Osteoblast (primary cell): ENCODE measurements around the gene AIDA. TPM values are rescaled to one million over a fixed set of nuclear protein-coding genes. Genes with fewer than 3 reads are reported as not detected.

ENCODE experiments used
- DNase-seq: peaks from one replicate; pipeline ENCODE4 v3.0.0; 2011; ENCODE audit warnings: low spot score, mixed read lengths; ENCODE audit not compliant: insufficient read length; ENCODE audit errors: missing footprints
- H2AFZ ChIP-seq: 2 replicates; pipeline ENCODE4 v1.6.0; 2011; ENCODE audit warnings: mild to moderate bottlenecking, low read length
- H3K27ac ChIP-seq: 2 replicates; pipeline ENCODE4 v1.5.1; 2011; ENCODE audit warnings: mild to moderate bottlenecking, low read depth, low read length, moderate library complexity
- H3K27me3 ChIP-seq: 2 replicates; pipeline ENCODE4 v1.6.0; 2012; ENCODE audit warnings: mild to moderate bottlenecking, control low read depth, inconsistent platforms, low read length, moderate library complexity; ENCODE audit not compliant: insufficient read depth
- H3K36me3 ChIP-seq: 2 replicates; pipeline ENCODE4 v1.5.1; 2011; ENCODE audit warnings: mild to moderate bottlenecking, low read length, control low read depth, moderate library complexity; ENCODE audit not compliant: insufficient read depth
- H3K4me1 ChIP-seq: 2 replicates; pipeline ENCODE4 v1.5.1; 2011; ENCODE audit warnings: mild to moderate bottlenecking, low read length, control low read depth, moderate library complexity; ENCODE audit not compliant: insufficient read depth
- H3K4me2 ChIP-seq: 2 replicates; pipeline ENCODE4 v1.6.0; 2011; ENCODE audit warnings: mild to moderate bottlenecking, low read length; ENCODE audit not compliant: insufficient read depth
- H3K4me3 ChIP-seq: fragments of 200-600 bp; sonication (generic); 3 replicates; pipeline ENCODE4 v1.5.1; 2012; ENCODE audit warnings: mild to moderate bottlenecking, low read length, inconsistent platforms; ENCODE audit not compliant: insufficient read depth
- H3K79me2 ChIP-seq: 2 replicates; pipeline ENCODE4 v1.6.0; 2012; ENCODE audit warnings: mild to moderate bottlenecking, low read length, control low read depth, inconsistent platforms; ENCODE audit not compliant: insufficient read depth
- H3K9me3 ChIP-seq: 2 replicates; pipeline ENCODE4 v1.5.1; 2011; ENCODE audit warnings: low read depth, low read length, control low read depth
- H4K20me1 ChIP-seq: 2 replicates; pipeline ENCODE4 v1.6.0; 2012; ENCODE audit warnings: mild to moderate bottlenecking, low read length, control low read depth; ENCODE audit not compliant: insufficient read depth
- CTCF ChIP-seq: IDR thresholded peaks from 2 replicates; pipeline ENCODE4 v1.5.1; 2011; ENCODE audit warnings: mild to moderate bottlenecking, low read depth, low read length, moderate library complexity; ENCODE audit errors: extremely low read depth
- total RNA-seq: library from RNA; depleted of rRNA; stranded (reverse); fragments of >200 nt; gene quantifications from 2 replicates; pipeline ENCODE4 v1.2.3, GENCODE V29; 2012

AIDA gene
- total RNA-seq, 1 donor = 45.6 TPM

GRCh38 chr1:222654849-222655248 is 57.4 kb downstream of the AIDA start:
- peak; percentile 79 for DNase-seq
- Histone ChIP-seq H3K79me2 (peaks cover 12% of the 10 kb centered on the region), H3K4me1 (peaks cover 6% of the 10 kb centered on the region), H3K27me3 (no peaks in the 10 kb centered on the region), H3K27ac (peak overlapping the region; percentile 58), H3K36me3 (peaks cover 92% of the 10 kb centered on the region), H4K20me1 (no peaks in the 10 kb centered on the region), H2AFZ (no peak overlapping the region), H3K9me3 (no peaks in the 10 kb centered on the region), H3K4me3 (peak overlapping the region; percentile 14), H3K4me2 (peak overlapping the region; percentile 71)
- peak; percentile 21 for TF ChIP-seq CTCF

- Histone ChIP-seq H2AFZ (no peak overlapping the region), H3K79me2 (peaks cover 12% of the 10 kb centered on the region), H3K4me3 (no peak overlapping the region), H3K36me3 (peaks cover 85% of the 10 kb centered on the region), H3K4me2 (no peak overlapping the region), H3K27me3 (no peaks in the 10 kb centered on the region), H4K20me1 (no peaks in the 10 kb centered on the region), H3K9me3 (no peaks in the 10 kb centered on the region), H3K4me1 (peaks cover 6% of the 10 kb centered on the region), H3K27ac (no peak overlapping the region)
- TF ChIP-seq CTCF = no peak
- no peak for DNase-seq
Measured at GRCh38 chr1:222653178-222653827, 59.0 kb downstream of the AIDA start.

- H3K79me2 ChIP-seq = peaks cover 10% of the 10 kb centered on the region
- no peaks in the 10 kb centered on the region for H3K9me3 ChIP-seq
- H3K4me3 ChIP-seq = no peak overlapping the region
- TF ChIP-seq CTCF = no peak
- no peak overlapping the region for H2AFZ ChIP-seq
- H3K4me1 ChIP-seq = peaks cover 6% of the 10 kb centered on the region
- peaks cover 79% of the 10 kb centered on the region for H3K36me3 ChIP-seq
- H3K27me3 ChIP-seq = no peaks in the 10 kb centered on the region
- H4K20me1 ChIP-seq = no peaks in the 10 kb centered on the region
- H3K27ac ChIP-seq = no peak overlapping the region
- no peak overlapping the region for H3K4me2 ChIP-seq
- no peak for DNase-seq
Measured at GRCh38 chr1:222652676-222653075, 59.6 kb downstream of the AIDA start.

- H3K79me2 ChIP-seq = peaks cover 24% of the 10 kb centered on the region
- peak overlapping the region; percentile 95 for H2AFZ ChIP-seq
- no peak for TF ChIP-seq CTCF
- H4K20me1 ChIP-seq = no peaks in the 10 kb centered on the region
- H3K9me3 ChIP-seq = no peaks in the 10 kb centered on the region
- peaks cover 18% of the 10 kb centered on the region for H3K36me3 ChIP-seq
- peak overlapping the region; percentile 93 for H3K27ac ChIP-seq
- H3K27me3 ChIP-seq = no peaks in the 10 kb centered on the region
- H3K4me2 ChIP-seq = peak overlapping the region; percentile 97
- H3K4me1 ChIP-seq = peaks cover 22% of the 10 kb centered on the region
- H3K4me3 ChIP-seq = peak overlapping the region; percentile 95
- no peak for DNase-seq
Measured at GRCh38 chr1:222644636-222644980, 67.7 kb downstream of the AIDA start.
